ENCODE data around the gene ATL1.
"Not testable (repeated sequence)": the region's sequence is repeated elsewhere in the genome, so short reads cannot be mapped to it uniquely, and the experiment has no call there.

ATL1 gene

DNA sequence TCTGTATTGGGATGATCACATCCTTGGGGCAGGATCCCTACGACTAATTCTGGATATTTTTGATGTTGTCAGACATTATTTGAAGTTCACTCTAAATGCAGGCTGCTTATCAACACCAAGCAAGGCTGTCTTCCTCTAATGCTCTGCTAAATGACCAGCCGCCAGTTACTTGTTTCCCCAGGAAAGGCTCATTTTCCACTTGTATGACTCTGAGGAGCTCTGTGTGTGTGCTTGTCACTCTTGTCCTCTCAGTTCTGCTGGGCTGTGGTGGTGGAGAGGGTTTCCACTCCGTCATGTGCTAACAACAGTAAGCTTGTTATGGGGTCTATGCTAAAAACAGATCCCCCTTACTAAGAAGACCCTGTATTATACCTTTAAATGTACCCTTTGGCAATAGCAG lies 42.1 kb downstream of the ATL1 start:
- no peak for DNase-seq (ENCODE audit: low read depth)

DNA sequence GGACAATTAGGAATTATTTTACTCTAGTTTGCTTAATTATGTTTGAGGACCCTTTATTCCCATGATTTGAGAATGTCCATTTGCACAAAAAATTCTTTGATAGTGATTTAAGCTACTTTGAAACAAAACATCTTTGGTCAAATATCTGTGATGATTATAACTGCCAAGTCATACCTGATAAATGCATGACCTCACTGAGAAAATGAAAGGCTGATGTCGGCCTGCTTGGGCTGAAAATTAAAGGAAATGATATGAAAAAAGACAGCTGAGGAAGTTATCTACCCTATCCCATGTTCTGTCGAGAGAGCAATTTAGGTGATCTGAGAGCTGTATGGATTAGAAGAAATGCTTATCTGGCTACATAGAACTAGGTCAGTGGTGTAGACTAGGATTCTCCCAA lies 43.6 kb downstream of the ATL1 start:
- DNase-seq (ENCODE audit: low read depth) = no peak

DNA sequence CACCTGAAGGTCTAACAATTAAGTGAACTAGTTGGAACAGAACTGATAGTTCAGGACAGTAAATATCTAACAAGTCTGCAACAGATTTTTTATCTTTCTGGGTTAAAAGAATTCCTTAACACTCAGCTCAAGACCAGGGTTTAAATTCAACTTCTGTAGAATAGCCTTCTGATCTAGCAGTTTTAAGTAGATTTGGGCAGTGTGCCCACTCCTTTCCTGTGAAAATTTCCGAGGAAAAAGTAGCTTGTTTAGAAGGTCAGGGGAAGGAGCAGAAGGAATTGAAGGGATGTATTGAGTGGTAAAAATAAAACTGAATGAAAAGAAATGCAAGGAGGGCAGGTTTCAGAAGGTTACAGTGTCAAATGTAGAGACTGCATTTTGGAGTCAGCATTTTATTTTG lies 45.8 kb downstream of the ATL1 start:
- no peak for DNase-seq (ENCODE audit: low read depth)

DNA sequence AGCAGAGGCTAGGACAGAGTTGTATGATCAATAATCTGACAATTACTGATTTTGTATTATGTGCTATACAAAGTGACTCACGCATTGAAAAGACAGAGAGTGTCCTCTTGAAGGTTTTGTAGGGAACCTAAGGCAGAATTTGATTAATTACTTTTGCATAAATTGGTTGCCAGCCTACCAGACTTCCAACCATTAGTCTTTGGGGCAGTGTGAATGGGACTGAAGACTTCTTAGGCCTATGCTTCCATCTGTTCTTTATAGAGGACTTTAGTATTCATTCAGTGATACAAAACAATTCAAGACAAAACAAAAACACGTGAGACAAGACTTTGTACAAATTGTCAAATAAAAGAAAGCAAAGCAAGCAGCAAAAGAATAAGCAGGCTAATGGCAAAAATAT lies 46.5 kb downstream of the ATL1 start:
- DNase-seq (ENCODE audit: low read depth) = no peak

DNA sequence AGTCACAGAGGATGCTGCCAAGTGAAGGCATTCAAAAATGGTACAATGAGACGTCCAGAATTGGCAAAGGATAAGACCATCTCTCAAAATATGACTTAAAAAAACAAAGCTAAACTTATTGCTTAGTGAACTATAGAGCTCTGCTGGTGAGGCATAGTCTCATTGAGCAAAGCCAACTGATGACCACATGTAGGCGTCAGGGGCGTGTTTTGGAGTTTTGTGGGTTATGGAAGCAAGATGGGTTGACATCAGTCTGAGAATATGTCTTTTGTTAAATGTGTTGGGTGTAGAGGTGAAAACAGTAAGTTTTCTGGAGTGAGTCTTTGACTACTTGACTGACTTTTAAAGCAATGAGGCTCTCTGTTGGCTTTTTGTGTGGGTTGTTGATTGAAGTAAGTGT lies 47.2 kb downstream of the ATL1 start:
- no peak for DNase-seq (ENCODE audit: low read depth)

DNA sequence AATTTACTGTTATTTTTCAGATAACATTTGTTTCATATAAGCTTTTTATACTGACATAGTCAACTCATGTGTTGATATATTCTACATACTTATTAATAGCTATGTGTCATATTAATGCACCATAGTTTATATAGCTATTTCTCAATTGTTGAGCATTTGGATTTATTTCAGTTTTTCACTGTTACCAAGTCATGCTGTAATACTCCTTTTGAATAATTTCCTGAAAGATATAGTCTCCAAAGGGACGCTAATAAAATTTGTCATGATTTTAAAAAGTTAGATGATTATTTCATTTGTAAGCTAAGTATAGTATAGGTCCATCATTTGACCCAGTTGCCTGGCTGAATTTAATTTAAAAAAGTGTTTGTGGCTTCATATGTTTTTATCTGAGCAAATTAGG lies 47.8 kb downstream of the ATL1 start:
- DNase-seq (ENCODE audit: low read depth) = no peak

DNA sequence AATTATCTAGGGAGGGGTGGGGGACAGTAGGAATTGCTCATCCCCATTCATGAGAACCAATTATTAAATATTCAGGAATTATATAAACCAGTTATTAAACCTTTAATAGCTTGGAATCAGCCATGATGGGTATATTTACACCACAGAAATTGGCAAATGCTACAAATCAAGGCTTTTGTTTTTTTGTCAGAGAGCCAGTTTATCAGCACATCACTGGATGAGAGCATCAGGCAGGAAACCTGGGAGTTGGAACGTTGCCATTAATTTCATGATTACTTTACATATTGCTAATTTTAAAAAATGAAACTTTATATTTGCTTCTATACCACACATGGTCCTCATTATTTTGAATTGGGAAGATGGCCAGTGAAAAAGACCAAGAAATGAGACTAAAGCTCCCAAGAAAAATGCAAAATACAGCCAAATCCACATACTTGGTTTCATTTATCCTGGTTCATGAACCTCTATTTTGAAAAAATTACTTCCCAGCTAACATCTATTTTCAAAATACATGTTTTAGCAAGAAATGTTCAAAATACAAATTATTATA lies 48.4 kb downstream of the ATL1 start:
- DNase-seq (ENCODE audit: low read depth) = no peak

DNA sequence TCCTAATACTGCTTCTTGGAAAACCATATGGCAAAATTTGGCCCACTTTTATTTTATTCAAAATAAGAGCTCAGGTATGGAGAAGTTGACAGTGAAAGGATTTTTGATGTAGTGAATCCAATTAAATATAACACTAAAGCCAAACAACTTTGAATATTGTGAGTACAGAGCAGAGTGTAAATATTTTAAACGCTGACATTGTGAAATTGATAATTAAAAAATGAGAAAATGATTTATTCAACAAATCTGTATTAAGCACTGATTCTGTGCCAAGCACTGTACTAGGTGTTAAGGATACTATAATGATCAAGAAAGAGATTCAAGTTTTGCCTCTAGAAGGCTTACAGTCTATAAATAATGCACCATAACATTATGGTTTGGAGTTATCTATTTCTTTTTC lies 50.5 kb downstream of the ATL1 start:
- DNase-seq (ENCODE audit: low read depth) = no peak

DNA sequence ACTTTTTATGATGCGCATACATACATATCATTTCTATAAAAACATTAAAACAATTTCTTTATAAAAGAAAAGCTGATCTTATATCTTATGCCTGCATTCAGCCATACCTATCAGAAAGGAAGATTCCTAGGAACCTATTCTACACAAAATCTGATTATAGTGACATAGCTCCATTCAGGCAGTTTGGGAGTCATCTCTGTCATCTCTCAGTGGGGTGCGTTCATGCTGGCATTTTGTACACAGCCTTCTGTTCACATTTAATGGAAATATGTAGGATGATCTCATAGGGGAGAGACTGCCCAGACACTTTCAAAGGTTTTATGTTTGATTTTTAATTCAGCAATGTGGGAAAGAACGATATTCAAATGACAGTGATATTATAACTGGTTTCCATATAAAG lies 52.9 kb downstream of the ATL1 start:
- DNase-seq (ENCODE audit: low read depth) = no peak

DNA sequence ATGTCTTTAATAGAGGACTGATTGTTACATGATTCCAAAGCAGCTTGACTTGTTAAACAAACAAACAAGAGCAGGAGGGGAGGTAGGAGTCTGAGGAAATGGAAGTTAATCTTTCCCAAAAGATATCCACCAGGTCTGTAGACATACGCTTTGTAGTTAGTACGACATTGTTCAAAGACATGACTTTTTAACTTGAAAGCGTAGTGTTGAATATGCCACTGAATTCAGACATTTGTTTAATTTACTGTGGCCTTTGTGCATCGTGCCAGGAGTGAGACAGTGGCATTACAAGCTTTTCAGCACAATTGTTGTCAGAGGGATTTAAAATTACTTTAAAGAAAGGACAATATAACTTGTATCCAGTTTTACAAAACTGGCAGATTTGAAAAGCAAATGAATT lies 55.1 kb downstream of the ATL1 start:
- no peak for DNase-seq (ENCODE audit: low read depth)

DNA sequence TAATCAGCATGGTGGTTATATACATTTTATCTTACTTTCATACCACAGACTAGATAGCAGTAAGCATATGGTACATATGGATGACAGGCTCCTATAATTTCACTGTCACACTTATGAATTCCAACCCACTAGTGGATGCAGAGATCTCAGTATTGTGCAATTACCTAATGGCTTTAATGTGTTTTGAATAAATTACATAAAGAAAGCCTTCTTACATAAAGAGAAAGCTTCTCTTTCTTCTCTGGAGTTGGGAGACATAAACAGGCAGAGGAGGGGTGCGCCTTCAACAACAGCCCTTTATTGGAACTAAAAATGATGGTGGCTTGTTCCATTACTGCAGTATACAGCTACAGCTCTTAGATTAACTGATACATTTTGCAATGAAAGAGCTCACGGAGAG lies 55.6 kb downstream of the ATL1 start:
- no peak for DNase-seq (ENCODE audit: low read depth)

DNA sequence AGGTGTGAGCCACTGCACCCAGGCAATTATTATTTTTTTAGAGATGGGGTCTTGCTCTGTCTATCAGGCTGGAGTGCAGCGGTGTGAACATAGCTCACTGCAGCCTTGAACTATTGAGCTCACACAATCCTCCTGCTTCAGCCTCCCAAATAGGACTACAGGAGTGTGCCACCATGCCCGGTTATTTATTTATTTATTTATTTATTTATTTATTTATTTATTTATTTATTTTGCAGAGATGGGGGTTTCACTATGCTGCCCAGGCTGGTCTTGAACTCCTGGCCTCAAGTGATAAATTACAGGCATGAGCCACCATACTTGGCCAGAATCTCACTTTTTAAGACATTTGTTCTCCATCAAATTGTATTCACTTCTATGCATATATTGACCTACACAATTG lies 56.3 kb downstream of the ATL1 start:
- DNase-seq (ENCODE audit: low read depth) = no peak

DNA sequence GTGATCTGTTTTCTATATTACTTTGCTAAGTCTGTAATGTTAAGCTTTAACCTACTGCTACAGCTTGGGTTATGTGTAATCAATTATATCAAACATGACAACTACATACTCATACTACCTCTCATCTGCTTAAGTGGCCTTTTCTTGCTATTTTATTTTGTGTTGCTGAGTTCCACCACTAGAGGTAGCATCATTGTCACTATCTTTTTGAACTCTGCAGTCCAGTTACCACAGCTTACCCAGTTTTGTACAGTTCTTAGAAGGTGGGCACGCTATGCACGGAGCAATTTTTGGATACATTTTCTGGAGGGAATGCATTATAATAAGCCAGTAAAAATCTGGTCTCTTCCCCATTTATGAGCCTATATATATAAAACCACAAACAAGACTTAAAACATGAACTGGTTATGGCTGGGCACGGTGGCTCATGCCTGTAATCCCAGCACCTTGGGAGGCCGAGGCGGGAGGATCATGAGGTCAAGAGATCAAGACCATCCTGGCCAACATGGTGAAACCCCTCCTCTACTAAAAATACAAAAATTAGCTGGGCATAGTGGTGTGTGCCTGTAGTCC lies 59.7 kb downstream of the ATL1 start:
- no peak for DNase-seq (ENCODE audit: low read depth)

DNA sequence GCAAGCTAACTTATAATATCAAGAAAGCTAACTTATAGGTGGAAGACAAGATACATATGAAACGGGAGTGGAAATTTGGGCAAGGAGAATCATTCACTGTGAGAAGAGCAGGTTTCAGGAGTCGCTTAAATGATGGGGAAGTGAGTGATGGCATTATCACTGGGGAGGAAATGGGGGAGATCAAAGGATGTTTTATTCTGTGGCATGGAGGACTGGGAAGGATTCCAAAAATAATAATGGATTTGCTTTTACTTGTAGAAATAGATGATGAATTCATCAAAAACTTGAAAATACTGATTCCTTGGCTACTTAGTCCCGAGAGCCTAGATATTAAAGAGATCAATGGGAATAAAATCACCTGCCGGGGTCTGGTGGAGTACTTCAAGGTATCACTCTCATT lies 60.4 kb downstream of the ATL1 start:
- DNase-seq (ENCODE audit: low read depth) = no peak

DNA sequence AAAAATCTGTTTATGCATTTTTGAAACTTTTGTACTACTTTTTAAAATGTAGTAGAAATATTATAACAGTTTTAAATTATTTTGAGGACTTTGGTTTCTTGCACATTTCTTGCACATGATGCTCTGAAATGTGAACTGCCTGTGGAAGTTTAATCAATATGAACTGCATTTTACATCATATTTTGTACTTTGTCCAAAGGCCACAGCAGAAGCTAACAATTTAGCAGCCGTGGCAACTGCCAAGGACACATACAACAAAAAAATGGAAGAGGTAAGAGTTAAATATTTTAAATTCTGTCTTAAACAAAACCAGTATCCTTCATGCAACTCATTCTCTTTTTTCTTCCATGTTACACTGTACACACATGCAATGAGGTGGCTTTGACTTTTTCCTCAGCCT lies 63.0 kb downstream of the ATL1 start:
- no peak for DNase-seq (ENCODE audit: low read depth)

DNA sequence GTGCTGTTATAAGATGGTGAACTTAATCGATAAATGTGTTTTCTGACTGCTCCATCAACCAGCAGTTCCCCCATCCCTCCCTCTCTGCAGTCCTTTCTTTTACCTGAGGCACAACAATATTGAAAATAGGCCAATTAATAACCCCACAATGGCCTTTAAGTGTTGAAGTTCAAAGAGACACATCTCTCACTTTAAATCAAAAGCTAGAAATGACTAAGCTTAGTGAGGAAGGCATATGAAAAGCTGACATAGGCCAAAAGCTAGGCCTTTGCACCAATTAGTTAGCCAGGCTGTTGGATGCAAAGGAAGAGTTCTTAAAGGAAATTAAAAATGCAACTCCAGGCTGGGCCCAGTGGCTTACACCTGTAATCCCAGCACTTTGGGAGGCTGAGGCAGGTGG lies 64.5 kb downstream of the ATL1 start:
- no peak for DNase-seq (ENCODE audit: low read depth)

DNA sequence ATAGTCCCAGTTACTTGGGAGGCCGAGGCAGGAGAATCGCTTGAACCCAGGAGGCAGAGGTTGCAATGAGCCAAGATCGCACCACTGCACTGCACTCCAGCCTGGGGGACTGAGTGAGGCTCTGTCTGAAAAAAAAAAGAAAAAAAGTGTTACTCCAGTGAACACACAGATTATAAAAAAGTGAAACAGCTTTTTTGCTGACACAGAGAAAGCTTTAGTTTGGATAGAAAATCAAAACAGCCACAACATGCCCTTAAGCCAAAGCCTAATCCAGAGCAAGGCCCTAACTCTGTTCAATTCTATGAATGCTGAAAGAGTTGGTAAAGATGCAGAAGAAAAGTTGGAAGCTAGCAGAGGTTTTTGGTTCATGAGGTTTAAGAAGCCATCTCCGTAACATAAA lies 65.0 kb downstream of the ATL1 start:
- DNase-seq (ENCODE audit: low read depth) = not testable (repeated sequence)

DNA sequence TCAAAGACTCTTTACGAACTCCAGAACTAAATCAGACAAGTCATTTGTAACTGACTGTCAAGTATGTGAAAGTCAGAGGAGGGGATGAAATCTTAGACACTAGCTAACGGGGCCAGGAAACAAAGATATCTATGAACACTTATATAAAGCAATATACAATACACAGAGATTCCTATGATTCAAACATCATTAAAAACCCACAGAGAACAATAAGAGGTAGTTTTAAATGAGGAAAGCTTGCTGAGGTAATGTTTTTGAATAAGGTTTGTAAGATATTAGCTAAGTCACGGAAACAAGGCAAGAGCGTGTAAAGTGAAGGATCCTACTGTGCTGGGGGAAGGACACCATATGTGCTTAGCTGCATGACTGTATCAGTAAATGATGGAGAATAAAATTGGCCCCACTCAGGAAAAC lies 71.5 kb downstream of the ATL1 start:
- DNase-seq (ENCODE audit: low read depth) = no peak

DNA sequence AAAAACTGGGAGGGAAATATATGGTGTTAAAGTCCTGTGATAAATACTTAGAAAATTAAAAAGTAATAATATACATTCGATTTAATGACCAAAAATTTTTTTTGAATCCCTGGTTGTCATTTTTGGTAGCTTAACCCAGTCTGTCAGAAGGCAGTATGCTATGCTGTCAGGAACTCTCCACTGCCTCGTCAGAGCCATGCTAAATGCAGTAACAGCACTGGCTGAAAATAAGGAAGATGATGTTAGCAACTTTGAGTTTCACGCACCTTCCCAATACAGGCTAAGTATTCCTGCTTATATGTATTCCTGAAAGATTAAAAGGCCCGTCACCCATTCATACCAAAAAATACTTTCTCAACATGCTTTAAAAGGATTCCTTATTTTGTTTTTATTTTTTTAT lies 74.0 kb downstream of the ATL1 start:
- DNase-seq (ENCODE audit: low read depth) = no peak

DNA sequence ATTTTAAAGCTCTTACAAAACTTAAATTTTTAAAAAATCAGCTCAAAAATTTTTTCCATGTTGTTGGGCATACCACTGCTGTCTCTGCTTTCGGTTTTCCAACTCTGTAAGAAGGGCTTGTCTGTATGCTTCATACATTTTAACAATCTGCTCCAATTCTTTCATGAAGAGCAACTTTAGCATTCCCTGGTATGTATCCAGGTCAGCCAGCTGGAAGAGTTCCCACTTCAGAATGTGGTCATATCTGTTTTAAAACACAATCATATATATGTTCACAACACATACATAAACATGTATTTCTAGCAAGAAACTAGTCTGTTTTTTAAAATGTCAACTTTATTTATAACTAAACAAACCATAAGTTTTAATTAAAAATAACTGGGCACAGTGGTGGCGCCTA lies 75.2 kb downstream of the ATL1 start:
- DNase-seq (ENCODE audit: low read depth) = no peak

DNA sequence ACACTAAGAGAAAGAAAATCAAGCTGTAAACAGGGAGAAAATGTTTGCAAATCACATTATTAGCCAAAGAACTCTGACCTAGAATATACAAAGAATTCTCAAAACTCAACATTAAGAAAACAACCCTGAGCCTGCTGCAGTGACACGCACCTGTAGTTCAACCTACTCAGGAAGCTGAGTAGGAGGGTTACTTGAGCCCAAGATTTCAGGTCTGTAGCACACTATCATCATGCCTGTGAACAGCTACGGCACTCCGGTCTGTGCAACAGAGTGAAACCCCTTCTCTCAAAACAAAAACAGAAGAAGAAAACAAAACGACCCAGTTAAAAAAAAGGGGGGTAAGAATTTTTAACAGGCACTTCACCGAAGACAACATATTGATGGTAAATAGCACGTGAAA lies 87.3 kb downstream of the ATL1 start:
- no peak for DNase-seq (ENCODE audit: low read depth)

DNA sequence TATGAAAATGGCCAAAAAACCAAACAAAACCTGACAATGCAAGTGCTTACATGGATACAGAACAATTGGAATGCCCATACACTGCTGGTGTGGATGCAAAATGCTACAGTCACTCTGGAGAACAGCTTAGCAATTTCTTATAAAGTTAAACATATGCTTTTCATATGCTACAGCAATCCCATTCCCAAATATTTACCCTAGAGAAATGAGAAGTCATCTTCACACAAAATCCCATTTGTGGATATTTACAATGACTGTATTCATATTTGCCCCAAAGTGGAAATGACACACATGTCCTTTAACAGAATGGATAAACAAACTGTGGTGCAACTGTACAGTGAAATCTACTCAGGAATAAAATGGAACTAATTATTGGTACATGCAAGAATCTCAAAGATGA lies 87.8 kb downstream of the ATL1 start:
- peak; percentile 23 for DNase-seq (ENCODE audit: low read depth)

DNA sequence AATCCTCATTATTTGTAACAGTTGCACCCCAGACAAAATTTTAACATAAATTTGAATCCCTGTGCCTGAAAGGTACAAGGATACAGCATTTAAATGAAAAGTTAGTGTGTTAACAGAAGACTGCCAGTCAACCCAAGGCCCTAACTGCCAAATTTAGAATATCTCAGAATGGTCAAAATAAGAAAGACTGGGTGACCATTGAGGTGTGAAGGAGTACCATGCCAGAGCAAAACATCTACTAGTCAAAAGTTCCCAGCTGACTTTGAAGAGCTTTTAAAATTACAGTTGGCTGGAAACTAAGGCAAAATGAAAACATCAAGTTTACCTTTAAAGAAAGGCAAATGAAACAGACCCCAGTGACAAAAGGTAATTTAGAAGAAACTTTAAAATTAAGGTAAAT lies 89.7 kb downstream of the ATL1 start:
- no peak for DNase-seq (ENCODE audit: low read depth)

DNA sequence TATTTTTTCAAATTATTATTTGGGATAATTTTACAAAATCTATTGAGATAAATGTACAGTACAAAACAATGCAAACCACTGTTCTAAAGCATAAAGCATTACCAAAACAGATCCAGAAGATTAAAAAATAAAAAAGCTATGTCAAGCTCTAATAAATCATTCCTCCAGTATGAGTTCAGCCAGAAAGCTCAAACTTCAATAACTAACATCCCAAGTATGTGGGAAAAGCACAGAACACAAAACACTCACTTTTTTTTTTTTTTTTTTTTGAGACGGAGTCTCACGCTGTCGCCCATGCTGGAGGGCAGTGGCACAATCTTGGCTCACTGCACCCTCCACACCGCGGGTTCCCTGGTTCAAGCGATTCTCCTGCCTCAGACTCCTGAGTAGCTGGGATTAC lies 96.8 kb downstream of the ATL1 start:
- DNase-seq (ENCODE audit: low read depth) = no peak

DNA sequence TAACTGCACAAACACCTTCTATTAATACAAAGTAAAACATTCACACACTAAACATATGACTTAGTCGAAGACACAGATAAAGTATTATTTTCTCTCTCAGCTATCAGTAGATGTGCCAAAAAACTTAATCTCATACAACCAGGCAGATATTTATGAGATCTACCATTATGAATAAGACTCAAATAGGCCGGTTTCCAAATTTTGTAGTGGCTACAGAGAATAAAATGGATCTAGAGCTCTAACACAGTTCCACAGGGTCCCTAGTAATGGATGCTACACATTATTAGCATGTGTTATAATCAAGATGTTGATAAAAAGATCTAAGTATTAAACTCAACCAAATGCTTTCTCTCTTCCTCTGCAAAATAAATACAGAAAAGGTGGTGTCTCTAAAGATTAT lies 97.8 kb downstream of the ATL1 start:
- DNase-seq (ENCODE audit: low read depth) = no peak
